Measurements from ENCODE around the gene NSMCE1.
A peak's percentile ranks its signal among the peaks of the same experiment; 100 is the strongest.

Gene NSMCE1

DNA sequence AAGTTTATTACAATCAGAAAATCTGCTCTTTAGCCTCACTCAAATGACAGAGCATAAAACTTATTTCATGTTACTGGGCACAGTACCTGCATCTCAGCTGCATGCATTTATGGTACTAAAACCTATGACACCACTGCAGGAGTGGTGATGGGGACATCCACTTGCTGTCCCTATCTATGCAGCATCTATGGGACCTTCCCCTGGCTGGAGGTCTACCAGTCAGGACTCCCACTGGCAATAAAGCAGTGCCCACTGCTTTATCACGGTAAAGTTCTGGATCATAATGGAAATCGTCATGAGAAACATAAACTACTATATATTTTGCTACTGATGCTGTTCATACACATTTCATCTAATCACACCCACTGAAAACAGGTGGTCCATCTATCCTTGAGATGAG, 26.2 kb downstream of the NSMCE1 start:
- DNase-seq = no peak

DNA sequence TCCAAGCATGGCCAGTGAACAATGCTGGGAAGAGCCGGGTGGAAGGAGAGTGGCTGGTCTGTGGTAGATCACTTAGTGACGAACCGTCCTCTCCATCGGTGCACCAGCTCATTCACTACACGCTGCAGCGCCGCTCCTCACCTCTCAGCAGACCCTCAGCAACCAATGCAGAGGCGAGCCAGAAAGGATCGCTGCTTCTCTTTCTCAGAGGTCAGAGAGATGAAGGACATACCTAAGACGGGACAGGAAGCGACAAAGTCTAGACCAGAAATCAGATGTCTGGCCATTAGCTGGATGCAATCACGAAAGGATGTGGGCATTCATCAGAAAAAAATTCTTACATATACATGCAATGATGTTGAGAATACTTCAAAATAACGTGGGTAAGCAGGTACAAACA, 26.9 kb downstream of the NSMCE1 start:
- DNase-seq = no peak

DNA sequence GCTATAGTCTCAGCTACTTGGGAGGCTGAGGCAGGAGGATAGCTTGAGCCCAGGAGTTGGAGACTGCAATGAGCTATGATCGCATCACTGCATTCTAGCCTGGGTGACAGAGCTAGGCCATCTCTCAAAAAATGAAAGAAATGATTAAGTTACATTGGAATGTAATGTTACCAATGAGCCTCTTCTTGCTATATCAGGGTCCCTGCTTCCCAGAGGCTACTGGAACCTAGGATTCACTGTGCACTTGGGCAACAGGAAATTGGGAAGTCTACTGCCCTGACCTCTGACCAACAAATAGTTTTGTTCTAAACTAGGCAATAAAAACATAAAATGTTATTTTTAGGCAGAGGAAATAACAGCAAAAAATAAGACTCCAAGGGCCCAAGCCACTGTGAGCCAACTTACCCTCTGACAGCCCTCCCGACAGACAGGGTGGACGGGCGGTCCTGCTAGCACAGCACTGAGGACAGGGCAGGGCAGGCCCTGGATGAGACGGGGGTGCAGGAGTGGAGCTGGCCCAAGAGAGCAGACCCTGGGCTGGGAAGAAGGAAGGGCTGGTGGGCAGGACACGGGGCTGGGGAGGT, 27.5 kb downstream of the NSMCE1 start:
- DNase-seq = no peak

DNA sequence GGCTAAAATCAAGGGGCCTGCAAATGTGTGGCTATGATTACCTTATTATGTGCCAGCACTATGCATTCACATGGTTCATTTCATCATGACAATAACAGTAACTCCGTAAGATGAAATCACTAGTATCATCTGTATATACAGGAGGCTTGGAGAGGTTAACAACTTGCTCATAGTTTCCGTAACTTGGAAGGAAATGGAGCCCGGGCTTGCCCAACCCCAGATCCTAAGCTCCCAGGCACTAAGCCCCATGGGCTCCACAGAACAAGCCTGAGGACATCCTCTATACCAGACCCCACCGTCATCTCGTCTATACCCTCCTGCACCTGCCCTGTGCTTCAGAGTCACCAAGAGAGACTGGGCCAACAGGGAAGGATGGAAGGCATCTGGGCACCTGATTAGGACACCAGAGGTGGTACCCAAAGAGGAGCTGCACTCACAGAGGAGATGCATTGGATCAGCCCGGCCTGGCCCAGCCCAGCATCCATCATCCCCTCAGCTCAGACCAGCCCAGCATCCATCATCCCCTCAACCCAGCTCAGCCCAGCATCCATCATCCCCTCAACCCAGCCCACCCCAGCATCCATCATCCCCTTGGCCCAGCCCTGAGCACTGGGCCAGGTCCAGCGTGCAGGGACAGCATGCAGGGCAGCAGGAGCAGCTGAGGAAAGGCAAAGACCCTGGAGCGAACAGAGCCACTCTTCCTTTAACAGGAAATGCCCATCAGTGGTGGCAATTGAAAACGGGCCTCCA, 28.5 kb downstream of the NSMCE1 start:
- no peak for DNase-seq

DNA sequence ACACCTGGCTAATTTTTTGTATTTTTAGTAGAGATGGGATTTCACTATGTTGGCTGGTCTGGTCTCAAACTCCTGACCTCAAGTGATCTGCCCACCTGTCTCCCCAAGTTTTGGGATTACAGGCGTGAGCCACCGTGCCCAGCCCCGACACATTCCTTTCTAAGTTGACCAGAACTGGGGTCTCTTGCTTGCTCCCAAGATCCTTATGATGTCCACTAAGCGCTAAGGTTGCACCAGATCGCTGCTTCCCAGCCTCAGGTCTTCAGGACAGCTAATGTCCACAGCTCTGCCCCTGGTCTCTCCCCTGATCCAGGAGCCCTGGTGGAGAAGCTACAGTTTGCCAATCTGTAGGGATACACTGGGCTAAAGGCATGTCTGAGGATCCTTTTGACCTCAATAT, 29.5 kb downstream of the NSMCE1 start:
- DNase-seq = no peak

DNA sequence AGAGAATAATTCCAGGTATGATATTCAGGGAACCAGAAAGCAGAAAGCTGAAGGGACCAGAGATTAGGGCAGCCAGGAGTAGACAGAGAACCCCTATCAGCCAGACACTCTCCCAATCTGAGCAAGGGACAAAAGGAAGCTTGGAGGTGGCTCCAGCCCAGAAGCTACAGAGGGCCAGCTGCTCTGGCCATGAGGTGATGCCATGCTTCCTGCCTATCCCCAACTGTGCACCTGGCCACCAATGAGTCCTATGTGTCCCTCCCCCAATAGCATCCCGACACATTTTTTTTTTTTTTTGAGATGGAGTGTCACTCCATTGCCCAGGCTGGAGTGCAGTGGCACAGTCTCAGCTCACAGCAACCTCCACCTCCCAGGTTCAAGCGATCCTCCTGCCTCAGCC, 30.0 kb downstream of the NSMCE1 start:
- DNase-seq = no peak

DNA sequence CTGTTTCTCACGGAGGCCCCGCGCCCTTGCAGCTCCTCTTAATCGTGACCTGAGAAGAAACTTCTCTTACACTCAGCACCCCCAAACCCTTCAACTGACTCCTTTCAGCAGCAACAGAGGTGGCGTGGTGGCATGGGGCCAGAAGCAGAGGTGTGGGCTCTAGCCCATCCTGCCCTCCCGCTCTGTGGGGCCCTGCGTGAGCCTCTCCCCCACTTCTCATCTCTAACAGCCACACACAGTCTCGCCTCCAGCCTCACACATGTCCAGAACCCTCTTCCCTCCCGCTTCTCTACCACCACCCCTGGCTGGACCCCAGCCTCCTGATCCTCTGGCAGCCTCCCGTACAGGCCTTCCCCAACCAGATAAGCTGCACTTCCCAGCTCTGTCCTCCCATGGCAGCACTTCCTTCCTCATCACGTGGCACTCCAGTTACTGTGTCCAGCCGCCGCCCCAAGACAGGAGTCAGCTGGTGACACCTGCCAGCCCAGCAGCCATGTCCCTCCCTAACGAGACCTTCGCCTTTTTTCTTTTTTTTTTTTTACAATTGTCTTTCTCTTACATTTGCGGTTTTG, 30.5 kb downstream of the NSMCE1 start:
- DNase-seq = peak; percentile 43

DNA sequence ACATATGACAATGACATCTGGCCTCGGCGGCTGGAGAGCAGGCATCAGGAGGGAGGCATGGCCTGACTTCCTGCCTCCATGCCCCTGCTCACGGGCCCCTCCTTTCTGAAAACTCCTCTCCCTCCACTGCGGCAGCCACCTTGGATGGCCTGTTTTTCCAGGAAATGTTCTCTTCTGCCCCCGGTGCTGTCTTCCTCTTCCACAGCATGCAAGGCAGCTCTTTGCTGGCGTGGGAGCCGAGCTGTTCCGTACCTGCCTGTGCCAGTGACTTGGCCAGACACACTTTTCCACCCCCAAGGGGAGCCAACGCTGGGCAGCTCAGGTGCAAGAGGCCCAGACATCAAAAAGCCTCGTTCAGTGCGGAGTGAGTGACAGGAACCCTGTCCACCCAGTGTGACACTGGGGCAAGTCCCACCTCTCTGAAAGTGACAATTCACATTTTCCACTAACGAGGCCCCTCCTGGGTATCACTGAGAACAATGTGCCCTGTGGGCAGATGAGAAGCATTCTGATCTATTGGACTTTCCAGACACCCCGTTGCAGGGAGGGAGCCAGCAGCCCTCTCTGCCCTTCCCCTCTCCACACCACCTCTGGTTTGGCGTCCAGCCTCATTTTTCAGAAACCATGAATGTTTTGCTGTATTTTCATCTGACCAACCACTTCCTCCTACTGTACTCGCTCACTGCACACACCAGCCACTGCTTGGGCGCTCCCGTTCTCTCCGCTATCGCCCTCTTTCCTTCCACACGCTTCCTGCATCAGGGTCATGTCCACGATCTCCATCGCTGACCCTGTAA, 31.2 kb downstream of the NSMCE1 start:
- DNase-seq = peak; percentile 76

DNA sequence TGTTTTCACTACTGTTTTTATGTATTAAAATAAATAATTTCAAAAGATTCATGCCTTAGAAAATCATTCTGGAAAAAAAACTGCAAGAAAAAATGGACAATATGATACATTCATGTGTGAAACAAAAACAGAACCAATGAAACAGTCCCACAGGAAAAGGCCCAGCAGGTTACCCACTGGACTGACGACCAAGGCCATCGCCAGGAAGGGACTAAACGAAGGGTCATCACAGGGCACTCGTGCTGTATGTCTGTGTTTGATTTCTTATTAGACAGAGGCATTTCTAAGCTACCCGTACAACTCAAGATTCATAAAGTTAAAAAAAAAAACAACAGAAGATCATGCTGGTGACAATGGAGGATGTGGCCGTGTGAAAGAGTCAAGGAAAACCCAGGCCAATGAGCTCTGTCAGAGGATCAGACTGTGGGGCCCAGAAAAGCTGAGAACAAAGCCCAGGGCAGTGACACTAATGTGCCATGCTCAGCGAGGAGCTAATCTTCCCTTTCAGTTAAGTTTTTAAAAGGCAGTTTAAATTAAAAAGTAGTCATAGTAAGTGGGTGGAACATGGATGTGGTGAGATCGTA, 31.8 kb downstream of the NSMCE1 start:
- DNase-seq = no peak

DNA sequence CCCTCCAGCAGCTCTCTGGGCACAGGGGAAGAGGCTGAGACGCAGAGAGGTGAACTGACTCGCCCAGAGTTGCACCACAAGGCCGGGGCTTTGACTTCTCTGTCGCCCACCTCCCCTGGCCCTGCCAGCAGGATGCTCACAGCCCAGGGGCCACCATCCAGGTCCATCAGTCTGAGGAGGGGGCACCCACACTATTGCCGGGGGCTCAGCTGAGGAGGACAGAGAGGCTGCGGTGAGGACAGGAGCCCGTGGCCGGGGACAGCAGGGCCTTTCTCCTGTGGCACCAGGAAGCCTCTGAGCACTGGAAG, 32.7 kb downstream of the NSMCE1 start:
- DNase-seq = no peak

DNA sequence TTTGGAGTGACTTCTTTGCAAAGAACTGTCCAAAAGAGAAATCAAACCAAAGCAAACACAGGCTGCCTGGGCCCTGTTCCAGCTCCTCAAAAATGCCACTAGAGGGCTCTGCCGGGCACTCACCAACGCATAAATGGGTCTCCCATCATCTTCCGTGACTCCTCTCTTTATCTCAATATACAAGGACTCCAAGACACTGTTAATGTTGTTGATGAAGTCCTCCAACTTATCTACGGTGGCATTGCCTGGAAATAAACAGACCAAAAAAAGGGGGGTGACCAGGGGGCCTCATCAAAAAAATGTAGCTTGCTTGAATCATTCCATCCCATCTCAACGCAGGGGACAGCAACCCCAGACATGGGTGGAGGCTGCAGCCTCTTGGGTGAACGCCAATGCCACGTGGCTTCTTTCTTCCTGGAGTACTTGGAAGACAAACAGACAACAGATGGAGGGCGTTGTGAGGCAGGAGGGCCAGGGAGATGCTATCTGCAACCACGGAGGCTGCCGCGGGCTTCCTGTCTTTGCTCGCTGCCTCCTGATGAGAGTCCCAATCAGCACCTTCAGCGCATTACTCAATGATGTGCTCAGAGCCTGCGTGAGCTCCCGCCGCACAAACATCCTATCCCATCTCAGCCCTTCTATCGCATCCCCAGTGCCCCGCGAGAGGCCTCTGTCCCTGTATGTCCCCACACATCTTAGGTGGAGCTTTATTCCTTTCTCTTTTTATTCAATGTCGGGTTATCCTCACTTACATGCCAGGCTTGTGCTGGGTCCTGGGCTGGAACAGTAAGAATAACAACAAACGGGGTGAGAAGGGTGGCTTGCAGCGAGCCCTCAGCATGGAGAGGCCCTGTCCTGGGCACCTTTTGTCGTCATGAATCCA, 33.3 kb downstream of the NSMCE1 start:
- DNase-seq = peak; percentile 93

DNA sequence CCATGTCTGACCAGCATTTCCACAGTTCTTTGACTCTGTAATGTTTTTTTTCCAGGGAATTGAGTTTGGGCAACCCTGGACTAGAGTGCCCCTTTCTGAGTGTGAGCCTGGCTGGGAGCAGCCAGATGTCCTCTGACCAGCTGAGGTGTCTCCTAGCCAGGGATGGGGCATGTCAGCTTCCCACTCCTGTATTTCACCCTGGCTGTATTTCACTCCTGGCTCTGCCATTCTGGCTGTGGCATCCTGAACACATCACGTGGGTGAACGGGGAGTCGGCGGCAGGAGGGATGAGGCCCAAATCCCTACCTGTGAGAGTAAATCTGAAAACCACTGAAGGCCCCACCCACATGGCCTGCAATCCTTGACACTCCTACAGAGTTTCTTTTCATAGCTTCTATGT, 34.0 kb downstream of the NSMCE1 start:
- DNase-seq = no peak

DNA sequence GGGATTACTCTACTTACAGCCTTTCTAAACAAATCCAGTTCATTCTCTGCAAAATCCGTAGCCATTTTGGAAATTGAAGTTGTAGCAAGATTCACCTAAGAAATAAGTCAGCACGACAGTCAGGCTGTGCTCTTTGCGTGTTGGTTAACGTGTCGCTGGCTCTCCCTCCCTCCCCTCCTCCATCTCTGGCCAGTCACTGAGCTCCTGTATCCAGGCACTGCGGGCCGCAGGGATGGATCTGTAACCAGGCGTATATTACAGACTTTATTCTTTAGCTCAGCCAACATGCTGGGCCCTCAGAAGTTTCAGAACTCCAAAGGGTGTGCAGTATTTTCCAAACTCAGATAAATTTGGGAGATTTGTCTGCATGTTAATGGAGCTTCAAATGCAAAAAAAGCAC, 34.4 kb downstream of the NSMCE1 start:
- no peak for DNase-seq

DNA sequence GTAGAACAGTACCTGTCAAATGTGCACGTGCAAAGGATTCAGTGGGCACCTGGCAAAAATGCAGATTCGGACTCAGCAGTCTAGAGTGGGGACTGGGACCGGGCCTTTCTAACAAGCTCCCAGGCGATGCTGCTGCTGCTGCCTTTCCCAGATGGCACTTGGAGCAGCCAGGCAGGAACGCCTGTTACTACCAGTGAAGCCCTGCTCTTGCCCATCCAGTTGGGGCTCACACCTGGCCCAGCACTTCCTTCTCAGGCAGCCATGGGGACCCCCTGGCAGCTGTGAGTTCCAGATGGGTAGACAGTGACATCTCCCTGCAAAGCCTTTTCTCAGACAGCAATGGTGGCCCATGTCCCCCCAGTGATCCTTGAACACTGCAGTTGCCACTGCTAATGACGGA, 34.8 kb downstream of the NSMCE1 start:
- no peak for DNase-seq

DNA sequence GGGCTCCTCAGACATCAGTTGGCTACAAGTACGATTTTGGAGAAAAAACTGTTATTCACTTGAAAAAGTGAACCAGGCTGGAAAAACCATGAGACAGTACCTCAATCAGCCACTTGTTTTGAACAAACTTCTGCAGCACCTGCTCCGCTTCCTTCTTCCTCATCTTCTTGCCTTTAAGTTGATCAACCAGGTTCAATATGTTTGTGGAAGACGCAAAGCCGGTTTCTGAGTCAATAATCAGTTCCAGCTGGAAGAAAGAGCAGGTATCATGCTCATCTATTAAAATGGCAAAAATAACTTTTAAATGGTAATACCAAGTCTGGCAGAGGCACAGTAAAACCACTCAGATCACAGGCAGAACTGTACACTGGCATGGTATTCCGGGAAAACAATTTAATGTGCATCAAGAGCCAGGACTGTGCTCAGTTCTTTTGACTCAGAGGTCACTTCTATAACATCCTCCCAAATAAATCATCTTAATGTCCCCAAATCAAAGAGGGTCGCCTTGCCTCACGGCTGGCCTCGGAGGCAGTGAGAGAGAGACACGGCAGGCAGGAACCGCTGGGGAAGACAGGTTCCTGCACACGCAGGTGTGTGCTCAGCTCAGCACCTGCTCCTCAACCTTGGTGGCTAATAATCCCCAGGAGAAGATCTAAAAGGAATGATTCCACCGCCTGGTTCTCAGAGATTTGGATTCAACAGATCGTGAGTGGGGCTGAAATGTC, 35.5 kb downstream of the NSMCE1 start:
- no peak for DNase-seq

DNA sequence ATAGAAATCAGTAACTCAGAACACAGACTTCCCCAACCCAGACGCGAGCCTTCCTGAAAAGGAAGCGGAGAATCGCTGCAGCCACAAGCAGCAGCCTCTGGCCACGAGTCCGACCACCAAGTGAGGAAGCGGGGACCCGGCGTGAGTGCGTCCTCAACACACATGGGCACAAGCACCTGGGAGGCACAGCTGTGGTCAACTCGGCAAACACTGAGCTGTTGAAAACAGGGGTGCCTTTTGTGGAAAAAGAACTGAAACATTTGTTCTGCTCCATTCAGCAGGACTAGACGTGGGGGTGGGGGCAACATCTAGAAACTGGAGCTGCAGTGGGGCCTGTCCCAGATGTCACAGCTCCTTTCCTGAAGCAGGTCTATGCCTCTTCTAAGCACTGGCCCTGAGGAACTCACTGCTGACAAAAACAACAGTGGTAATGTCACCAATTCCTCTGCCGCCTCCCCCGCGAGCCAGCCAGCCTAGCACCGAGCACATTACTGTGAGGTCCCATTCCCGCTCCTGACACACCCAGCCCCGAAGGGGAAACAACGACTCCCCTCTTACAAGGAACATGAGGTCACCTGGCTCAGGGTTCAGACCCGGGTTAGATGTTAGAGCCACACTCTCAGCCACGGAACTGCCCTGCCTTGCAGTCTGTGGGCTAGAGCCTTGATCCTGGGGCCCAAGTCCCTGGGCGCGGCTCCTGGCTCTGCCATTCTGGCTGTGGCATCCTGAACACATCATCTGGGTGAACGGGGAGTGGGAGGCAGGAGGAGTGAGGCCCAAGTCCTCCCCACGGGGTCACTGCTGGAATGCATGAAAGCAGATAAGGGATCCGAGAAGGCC, 36.3 kb downstream of the NSMCE1 start:
- peak; percentile 46 for DNase-seq

DNA sequence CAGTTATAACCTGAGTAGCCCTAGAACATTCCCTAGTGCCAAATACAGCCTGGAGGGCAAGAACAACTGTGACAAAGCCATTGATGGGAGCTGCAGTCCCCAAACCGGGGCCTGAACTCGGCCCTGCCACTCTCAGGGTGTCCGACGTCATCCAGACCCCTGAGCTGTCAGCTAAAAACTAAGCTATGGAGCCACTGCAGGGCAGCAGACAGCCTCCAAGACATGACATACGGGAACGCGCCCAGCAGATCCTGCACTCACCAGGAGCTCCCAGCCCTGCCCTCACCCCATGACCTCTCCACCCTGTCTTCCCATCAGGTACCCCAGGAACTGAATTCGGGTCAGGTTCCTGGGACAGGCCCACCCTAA, 36.9 kb downstream of the NSMCE1 start:
- DNase-seq = no peak

DNA sequence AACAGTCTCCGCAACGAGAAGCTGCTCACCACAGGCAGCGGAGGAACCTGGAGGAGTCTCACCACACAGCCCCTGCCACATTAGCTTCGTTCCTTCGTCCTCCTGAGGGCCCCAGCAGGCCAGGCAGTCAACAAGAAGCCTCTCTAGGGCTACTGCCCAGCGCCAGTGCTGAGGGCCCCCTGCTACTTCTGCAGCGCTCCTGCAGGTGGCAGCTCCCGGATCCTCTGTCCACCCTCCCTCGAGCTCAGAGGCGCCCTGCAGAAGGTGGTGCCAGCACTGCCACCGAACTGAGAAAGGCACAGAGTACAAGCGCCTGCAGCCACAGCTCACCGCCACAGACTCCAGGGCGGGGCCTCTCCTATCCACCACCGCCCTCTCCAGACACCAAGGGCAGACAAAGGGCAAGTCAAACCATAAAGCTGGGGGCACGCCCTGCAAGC, 38.0 kb downstream of the NSMCE1 start:
- DNase-seq = peak; percentile 83

DNA sequence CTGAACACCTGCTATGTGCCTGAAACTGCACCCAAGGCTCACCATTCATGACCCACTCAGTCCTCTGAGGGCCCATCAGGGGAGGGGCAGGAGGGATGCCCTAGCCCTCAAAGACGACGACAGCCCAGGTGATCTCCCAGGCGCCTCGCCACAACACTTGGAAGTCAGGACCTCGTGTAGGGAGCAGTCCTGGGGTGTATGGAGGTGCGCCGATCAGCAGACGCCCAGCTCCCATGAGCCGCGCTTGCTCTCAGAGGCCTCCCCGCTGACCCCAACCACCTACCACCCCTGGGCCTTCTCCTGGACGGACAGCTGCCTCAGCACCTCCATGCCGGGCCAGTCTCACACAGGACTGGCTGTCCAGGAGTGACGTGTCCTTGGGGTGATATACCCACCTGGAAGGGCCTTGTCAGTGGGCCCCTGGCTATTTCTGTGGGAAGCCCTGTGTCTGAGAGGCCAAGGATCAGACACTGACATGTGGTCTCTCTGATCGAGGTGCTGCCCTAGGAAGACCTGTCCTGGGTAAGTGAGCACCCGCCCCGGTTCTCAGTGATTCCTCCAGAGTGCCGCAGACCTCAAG, 38.6 kb downstream of the NSMCE1 start:
- DNase-seq = no peak

All from activated CD4-positive, alpha-beta T cell treated with anti-CD3 and anti-CD28 coated beads, Interleukin-2, amount 50 U/mL, for 1 hour (primary cell).